ENCODE data around the gene TMEM266. TPM values are rescaled to one million over a fixed set of nuclear protein-coding genes. Genes with fewer than 3 reads are reported as not detected.

Gene TMEM266
- total RNA-seq, 1 experiment from 2014 or later: not detected

- BruUV-seq (replicated peaks): no TSS peak
- peak overlapping the region; percentile 78 for H2AFZ ChIP-seq (ENCODE audit: low read length)
- H3F3A ChIP-seq (ENCODE audit: low read length, unreplicated experiment): no peaks in the 10 kb centered on the region
- peaks cover 7% of the 10 kb centered on the region; the same call in 1 of the 2 replicates for H3K4me1 ChIP-seq (ENCODE audit: insufficient read depth, low read length)
- ATAC-seq: peak; percentile 45
- peak; percentile 38 for TF ChIP-seq CTCF (conservative IDR thresholded peaks at IDR 0.05; ENCODE audit: low read depth, low read length)
- TF ChIP-seq EZH2phosphoT487 (IDR thresholded peaks at IDR 0.05; ENCODE audit: borderline replicate concordance, low read length): no peak
- no peak for TF ChIP-seq EZH2 (IDR thresholded peaks at IDR 0.05; ENCODE audit: low read length, unreplicated experiment)
- POLR2A ChIA-PET (ENCODE audit: unreplicated experiment): interaction anchor here (0.6 kb wide), 1 partner anchor 993 kb away, joined by 8 read pairs; no protein-coding TSS in a partner anchor
- no peak overlapping the region for H3K27ac ChIP-seq (ENCODE audit: low read length)
- no peak overlapping the region for H3K9ac ChIP-seq (ENCODE audit: low read length)
- peaks cover 46% of the 10 kb centered on the region for H3K27me3 ChIP-seq (ENCODE audit: low read length)
- no peaks in the 10 kb centered on the region for H3K9me2 ChIP-seq (replicated peaks; ENCODE audit: low read length)
- H4K20me1 ChIP-seq (ENCODE audit: low read length): no peaks in the 10 kb centered on the region
- peak overlapping the region; percentile 90 for H3K4me2 ChIP-seq (ENCODE audit: low read length)
- no peaks in the 10 kb centered on the region for H3K79me2 ChIP-seq (ENCODE audit: low read length)
- CTCF ChIA-PET: interaction anchor here (0.6 to 2.2 kb wide), 4 partner anchors 81 to 1032 kb away, joined by 3 to 8 read pairs (median 3); no protein-coding TSS in a partner anchor
- no peaks in the 10 kb centered on the region for H3K9me3 ChIP-seq (ENCODE audit: low read length)
- peak overlapping the region; percentile 76 for H3K4me3 ChIP-seq (ENCODE audit: low read length)
- peak; percentile 19 for DNase-seq
- intact Hi-C loops (cut with micrococcal nuclease): loop anchor here (10.0 kb wide), 1 partner anchor 134 kb away; no protein-coding TSS in a partner anchor
- H3K36me3 ChIP-seq (ENCODE audit: low read depth, low read length): no peaks in the 10 kb centered on the region
Measured at GRCh38 chr15:76058714-76059319, 968 bp upstream of the TMEM266 start.

GRCh38 chr15:76060118-76060989 is 569 bp downstream of the TMEM266 start:
- ATAC-seq (no peak), DNase-seq (no peak)
- H3K4me3 ChIP-seq (ENCODE audit: low read length): peak overlapping the region; percentile 67
- CTCF ChIA-PET: interaction anchor here (0.5 to 0.6 kb wide), 3 partner anchors 27 to 337 kb away, joined by 6 to 7 read pairs (median 6); a partner anchor contains a TSS
- H3K27ac ChIP-seq (ENCODE audit: low read length): no peak overlapping the region
- no peaks in the 10 kb centered on the region for H3K9me2 ChIP-seq (replicated peaks; ENCODE audit: low read length)
- no peaks in the 10 kb centered on the region for H3K79me2 ChIP-seq (ENCODE audit: low read length)
- peak overlapping the region; percentile 86 for H3K4me2 ChIP-seq (ENCODE audit: low read length)
- peaks cover 7% of the 10 kb centered on the region; the same call in 1 of the 2 replicates for H3K4me1 ChIP-seq (ENCODE audit: insufficient read depth, low read length)
- TF ChIP-seq EZH2 (IDR thresholded peaks at IDR 0.05; ENCODE audit: low read length, unreplicated experiment) (no peak), CTCF (conservative IDR thresholded peaks at IDR 0.05; ENCODE audit: low read depth, low read length) (no peak), EZH2phosphoT487 (IDR thresholded peaks at IDR 0.05; ENCODE audit: borderline replicate concordance, low read length) (no peak)
- H3K27me3 ChIP-seq (ENCODE audit: low read length): peaks cover 62% of the 10 kb centered on the region
- H3K36me3 ChIP-seq (ENCODE audit: low read depth, low read length): no peaks in the 10 kb centered on the region
- H4K20me1 ChIP-seq (ENCODE audit: low read length): no peaks in the 10 kb centered on the region
- POLR2A ChIA-PET (ENCODE audit: unreplicated experiment): no interaction called here
- H3K9me3 ChIP-seq (ENCODE audit: low read length): no peaks in the 10 kb centered on the region
- BruUV-seq (replicated peaks): no TSS peak
- intact Hi-C loops (cut with micrococcal nuclease): no loop called here
- peak overlapping the region; percentile 77 for H2AFZ ChIP-seq (ENCODE audit: low read length)
- no peaks in the 10 kb centered on the region for H3F3A ChIP-seq (ENCODE audit: low read length, unreplicated experiment)
- no peak overlapping the region for H3K9ac ChIP-seq (ENCODE audit: low read length)
